ENCODE measurements around the gene ARHGAP24.

ARHGAP24 gene

GRCh38 chr4:85684676-85685075 lies 209.7 kb downstream of the ARHGAP24 start:
- in situ Hi-C loops (cut with MboI; ENCODE audit: low sequenced_read_pairs) = no loop called here

- in situ Hi-C loops (cut with MboI; ENCODE audit: low sequenced_read_pairs) = no loop called here
Observed at GRCh38 chr4:85686398-85686797, 211.4 kb downstream of the ARHGAP24 start.

GRCh38 chr4:85688055-85688740 lies 213.2 kb downstream of the ARHGAP24 start:
- in situ Hi-C loops (cut with MboI; ENCODE audit: low sequenced_read_pairs) = no loop called here

GRCh38 chr4:85696661-85697060 lies 221.7 kb downstream of the ARHGAP24 start:
- in situ Hi-C loops (cut with MboI; ENCODE audit: low sequenced_read_pairs) = no loop called here

GRCh38 chr4:85697854-85698253 lies 222.9 kb downstream of the ARHGAP24 start:
- in situ Hi-C loops (cut with MboI; ENCODE audit: low sequenced_read_pairs) = no loop called here

GRCh38 chr4:85700362-85700761 lies 225.4 kb downstream of the ARHGAP24 start:
- in situ Hi-C loops (cut with MboI; ENCODE audit: low sequenced_read_pairs) = no loop called here

- in situ Hi-C loops (cut with MboI; ENCODE audit: low sequenced_read_pairs) = no loop called here
Observed at GRCh38 chr4:85701861-85702321, 226.9 kb downstream of the ARHGAP24 start.

GRCh38 chr4:85703096-85703495 lies 228.1 kb downstream of the ARHGAP24 start:
- in situ Hi-C loops (cut with MboI; ENCODE audit: low sequenced_read_pairs) = no loop called here

GRCh38 chr4:85707611-85708010 lies 232.7 kb downstream of the ARHGAP24 start:
- in situ Hi-C loops (cut with MboI; ENCODE audit: low sequenced_read_pairs) = no loop called here

GRCh38 chr4:85708468-85708867 lies 233.5 kb downstream of the ARHGAP24 start:
- in situ Hi-C loops (cut with MboI; ENCODE audit: low sequenced_read_pairs) = no loop called here

- in situ Hi-C loops (cut with MboI; ENCODE audit: low sequenced_read_pairs) = no loop called here
Observed at GRCh38 chr4:85713005-85713404, 238.1 kb downstream of the ARHGAP24 start.

- in situ Hi-C loops (cut with MboI; ENCODE audit: low sequenced_read_pairs) = no loop called here
Observed at GRCh38 chr4:85715991-85716737, 241.2 kb downstream of the ARHGAP24 start.

GRCh38 chr4:85717351-85717750 lies 242.4 kb downstream of the ARHGAP24 start:
- in situ Hi-C loops (cut with MboI; ENCODE audit: low sequenced_read_pairs) = no loop called here

GRCh38 chr4:85717847-85718246 lies 242.9 kb downstream of the ARHGAP24 start:
- in situ Hi-C loops (cut with MboI; ENCODE audit: low sequenced_read_pairs) = no loop called here

GRCh38 chr4:85720735-85721134 lies 245.8 kb downstream of the ARHGAP24 start:
- in situ Hi-C loops (cut with MboI; ENCODE audit: low sequenced_read_pairs) = no loop called here

- in situ Hi-C loops (cut with MboI; ENCODE audit: low sequenced_read_pairs) = no loop called here
Observed at GRCh38 chr4:85722401-85722800, 247.5 kb downstream of the ARHGAP24 start.

- in situ Hi-C loops (cut with MboI; ENCODE audit: low sequenced_read_pairs) = no loop called here
Observed at GRCh38 chr4:85722807-85723206, 247.9 kb downstream of the ARHGAP24 start.

- in situ Hi-C loops (cut with MboI; ENCODE audit: low sequenced_read_pairs) = no loop called here
Observed at GRCh38 chr4:85724791-85725563, 250.0 kb downstream of the ARHGAP24 start.

- in situ Hi-C loops (cut with MboI; ENCODE audit: low sequenced_read_pairs) = no loop called here
Observed at GRCh38 chr4:85725721-85726170, 250.8 kb downstream of the ARHGAP24 start.

- in situ Hi-C loops (cut with MboI; ENCODE audit: low sequenced_read_pairs) = no loop called here
Observed at GRCh38 chr4:85726555-85726954, 251.6 kb downstream of the ARHGAP24 start.

GRCh38 chr4:85728464-85728863 lies 253.5 kb downstream of the ARHGAP24 start:
- in situ Hi-C loops (cut with MboI; ENCODE audit: low sequenced_read_pairs) = no loop called here
